PC-9 (cell line): ENCODE measurements around the gene TTC39B.

Source experiments
- EZH2 ChIP-seq: fragments of 200-600 bp; sonication (generic); IDR thresholded peaks from 2 replicates; pipeline ENCODE4 v1.8.0; 2017; ENCODE audit warnings: antibody characterized with exemption, low read depth
- TF ChIP-seq, protein P1 (sequence below): fragments of 200-600 bp; sonication (generic); conservative IDR thresholded peaks from 2 replicates; pipeline ENCODE4 v1.6.1; 2017; ENCODE audit warnings: mixed run types, antibody characterized with exemption, mild to moderate bottlenecking, moderate library complexity

DNA sequence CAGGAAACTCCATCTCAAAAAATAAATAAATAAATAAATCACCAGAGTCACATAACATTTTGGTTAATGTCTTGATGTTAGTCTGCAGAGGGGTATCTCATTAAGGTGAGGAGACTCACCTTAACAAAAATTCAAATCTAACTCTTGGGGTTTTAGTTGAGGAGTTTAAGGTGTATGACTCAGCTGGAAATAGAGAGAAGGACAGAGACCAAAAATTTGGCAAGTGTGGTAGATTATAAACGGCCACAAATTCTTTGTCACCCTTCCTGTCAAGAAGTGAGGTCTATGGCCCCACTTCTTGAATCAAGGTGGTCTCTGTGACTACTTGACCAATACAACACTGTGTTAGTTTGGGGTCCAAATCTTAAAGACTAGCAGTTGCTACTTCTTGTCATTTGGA lies 60.8 kb downstream of the TTC39B start:
- TF ChIP-seq, protein P1, sequence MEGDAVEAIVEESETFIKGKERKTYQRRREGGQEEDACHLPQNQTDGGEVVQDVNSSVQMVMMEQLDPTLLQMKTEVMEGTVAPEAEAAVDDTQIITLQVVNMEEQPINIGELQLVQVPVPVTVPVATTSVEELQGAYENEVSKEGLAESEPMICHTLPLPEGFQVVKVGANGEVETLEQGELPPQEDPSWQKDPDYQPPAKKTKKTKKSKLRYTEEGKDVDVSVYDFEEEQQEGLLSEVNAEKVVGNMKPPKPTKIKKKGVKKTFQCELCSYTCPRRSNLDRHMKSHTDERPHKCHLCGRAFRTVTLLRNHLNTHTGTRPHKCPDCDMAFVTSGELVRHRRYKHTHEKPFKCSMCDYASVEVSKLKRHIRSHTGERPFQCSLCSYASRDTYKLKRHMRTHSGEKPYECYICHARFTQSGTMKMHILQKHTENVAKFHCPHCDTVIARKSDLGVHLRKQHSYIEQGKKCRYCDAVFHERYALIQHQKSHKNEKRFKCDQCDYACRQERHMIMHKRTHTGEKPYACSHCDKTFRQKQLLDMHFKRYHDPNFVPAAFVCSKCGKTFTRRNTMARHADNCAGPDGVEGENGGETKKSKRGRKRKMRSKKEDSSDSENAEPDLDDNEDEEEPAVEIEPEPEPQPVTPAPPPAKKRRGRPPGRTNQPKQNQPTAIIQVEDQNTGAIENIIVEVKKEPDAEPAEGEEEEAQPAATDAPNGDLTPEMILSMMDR, result no peak
- no peak for TF ChIP-seq EZH2
